ENCODE data around the gene KCNJ13.
A peak's percentile ranks its signal among the peaks of the same experiment; 100 is the strongest.

KCNJ13 gene

DNA sequence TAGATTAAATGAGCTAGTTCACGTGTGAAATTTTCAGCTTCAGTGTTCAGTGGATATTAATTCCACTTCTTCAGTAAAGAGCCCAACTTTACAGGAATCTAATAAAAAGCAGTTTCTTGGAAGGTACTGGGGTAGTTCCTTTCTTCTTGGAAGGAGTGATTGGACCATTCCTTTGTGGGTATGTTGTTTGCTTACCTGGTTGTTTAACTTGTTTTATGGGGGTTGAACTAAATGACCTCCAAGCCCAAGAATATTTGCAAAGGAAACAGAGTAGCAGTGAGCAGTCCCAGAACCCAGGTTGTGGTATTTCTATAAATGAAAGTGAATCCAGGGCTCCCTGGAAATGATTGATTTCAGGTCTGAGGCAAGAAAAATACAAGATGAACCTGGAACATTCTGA is 31.4 kb downstream of the KCNJ13 start:
- H3K36me3 ChIP-seq (ENCODE audit: low read depth): peaks cover 38% of the 10 kb centered on the region
- H3K27ac ChIP-seq (ENCODE audit: poor library complexity, severe bottlenecking): no peak overlapping the region
- no peak for ATAC-seq (ENCODE audit: low read depth)
- H3K9me3 ChIP-seq (ENCODE audit: severe bottlenecking): no peaks in the 10 kb centered on the region
- no peaks in the 10 kb centered on the region for H3K4me1 ChIP-seq (ENCODE audit: insufficient read depth, poor library complexity, severe bottlenecking)
- no peaks in the 10 kb centered on the region for H3K27me3 ChIP-seq (ENCODE audit: insufficient read depth, poor library complexity, severe bottlenecking)
- no peak overlapping the region for H3K4me3 ChIP-seq (ENCODE audit: severe bottlenecking)
- TF ChIP-seq, protein P1, sequence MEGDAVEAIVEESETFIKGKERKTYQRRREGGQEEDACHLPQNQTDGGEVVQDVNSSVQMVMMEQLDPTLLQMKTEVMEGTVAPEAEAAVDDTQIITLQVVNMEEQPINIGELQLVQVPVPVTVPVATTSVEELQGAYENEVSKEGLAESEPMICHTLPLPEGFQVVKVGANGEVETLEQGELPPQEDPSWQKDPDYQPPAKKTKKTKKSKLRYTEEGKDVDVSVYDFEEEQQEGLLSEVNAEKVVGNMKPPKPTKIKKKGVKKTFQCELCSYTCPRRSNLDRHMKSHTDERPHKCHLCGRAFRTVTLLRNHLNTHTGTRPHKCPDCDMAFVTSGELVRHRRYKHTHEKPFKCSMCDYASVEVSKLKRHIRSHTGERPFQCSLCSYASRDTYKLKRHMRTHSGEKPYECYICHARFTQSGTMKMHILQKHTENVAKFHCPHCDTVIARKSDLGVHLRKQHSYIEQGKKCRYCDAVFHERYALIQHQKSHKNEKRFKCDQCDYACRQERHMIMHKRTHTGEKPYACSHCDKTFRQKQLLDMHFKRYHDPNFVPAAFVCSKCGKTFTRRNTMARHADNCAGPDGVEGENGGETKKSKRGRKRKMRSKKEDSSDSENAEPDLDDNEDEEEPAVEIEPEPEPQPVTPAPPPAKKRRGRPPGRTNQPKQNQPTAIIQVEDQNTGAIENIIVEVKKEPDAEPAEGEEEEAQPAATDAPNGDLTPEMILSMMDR (IDR thresholded peaks at IDR 0.05; ENCODE audit: poor library complexity, severe bottlenecking): no peak
- DNase-seq (ENCODE audit: low spot score): no peak

DNA sequence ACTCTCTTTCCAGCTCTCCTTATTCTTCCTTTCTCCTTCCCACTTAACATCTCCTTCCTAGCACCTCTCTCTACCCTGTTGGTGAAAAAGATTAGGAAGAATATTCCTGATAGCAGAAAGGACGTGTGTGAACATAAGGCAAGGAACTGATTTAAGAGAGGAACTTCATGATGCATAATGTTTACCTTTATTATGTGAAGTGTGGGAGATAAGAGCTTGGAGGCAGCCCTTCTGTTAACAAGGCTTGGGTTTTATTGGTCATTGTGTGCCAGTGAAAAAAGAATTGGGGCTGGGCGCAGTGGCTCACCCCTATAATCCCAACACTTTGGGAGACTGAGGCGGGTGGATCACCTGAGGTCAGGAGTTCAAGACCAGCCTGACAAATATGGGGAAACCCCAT is 34.4 kb downstream of the KCNJ13 start:
- TF ChIP-seq, protein P1 (IDR thresholded peaks at IDR 0.05; ENCODE audit: poor library complexity, severe bottlenecking): no peak
- Histone ChIP-seq H3K27me3 (ENCODE audit: insufficient read depth, poor library complexity, severe bottlenecking) (no peaks in the 10 kb centered on the region), H3K36me3 (ENCODE audit: low read depth) (peaks cover 19% of the 10 kb centered on the region), H3K4me3 (ENCODE audit: severe bottlenecking) (no peak overlapping the region), H3K27ac (ENCODE audit: poor library complexity, severe bottlenecking) (no peak overlapping the region), H3K4me1 (ENCODE audit: insufficient read depth, poor library complexity, severe bottlenecking) (no peaks in the 10 kb centered on the region), H3K9me3 (ENCODE audit: severe bottlenecking) (no peaks in the 10 kb centered on the region)
- no peak for DNase-seq (ENCODE audit: low spot score)
- no peak for ATAC-seq (ENCODE audit: low read depth)

DNA sequence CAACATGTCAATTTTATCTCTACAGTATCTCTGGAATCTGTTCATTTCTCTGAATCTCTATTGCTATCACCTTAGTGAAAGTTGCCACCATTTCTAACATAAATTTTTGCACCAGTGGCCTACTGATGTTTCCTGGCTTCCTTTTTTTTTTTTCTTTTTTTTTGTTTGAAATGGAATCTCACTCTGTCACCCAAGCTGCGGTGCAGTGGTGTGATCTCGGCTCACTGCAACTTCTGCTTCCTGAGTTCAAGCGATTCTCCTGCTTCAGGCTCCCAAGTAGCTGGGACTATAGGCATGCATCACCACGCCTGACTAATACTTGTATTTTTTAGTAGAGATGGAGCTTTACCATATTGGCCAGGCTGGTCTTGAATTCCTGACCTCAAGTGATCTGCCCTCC is 35.1 kb downstream of the KCNJ13 start:
- no peak overlapping the region for H3K4me3 ChIP-seq (ENCODE audit: severe bottlenecking)
- H3K4me1 ChIP-seq (ENCODE audit: insufficient read depth, poor library complexity, severe bottlenecking): no peaks in the 10 kb centered on the region
- ATAC-seq (ENCODE audit: low read depth) (no peak), DNase-seq (ENCODE audit: low spot score) (no peak)
- H3K27me3 ChIP-seq (ENCODE audit: insufficient read depth, poor library complexity, severe bottlenecking): no peaks in the 10 kb centered on the region
- no peaks in the 10 kb centered on the region for H3K9me3 ChIP-seq (ENCODE audit: severe bottlenecking)
- H3K36me3 ChIP-seq (ENCODE audit: low read depth): peaks cover 19% of the 10 kb centered on the region
- TF ChIP-seq, protein P1 (IDR thresholded peaks at IDR 0.05; ENCODE audit: poor library complexity, severe bottlenecking): no peak
- no peak overlapping the region for H3K27ac ChIP-seq (ENCODE audit: poor library complexity, severe bottlenecking)

DNA sequence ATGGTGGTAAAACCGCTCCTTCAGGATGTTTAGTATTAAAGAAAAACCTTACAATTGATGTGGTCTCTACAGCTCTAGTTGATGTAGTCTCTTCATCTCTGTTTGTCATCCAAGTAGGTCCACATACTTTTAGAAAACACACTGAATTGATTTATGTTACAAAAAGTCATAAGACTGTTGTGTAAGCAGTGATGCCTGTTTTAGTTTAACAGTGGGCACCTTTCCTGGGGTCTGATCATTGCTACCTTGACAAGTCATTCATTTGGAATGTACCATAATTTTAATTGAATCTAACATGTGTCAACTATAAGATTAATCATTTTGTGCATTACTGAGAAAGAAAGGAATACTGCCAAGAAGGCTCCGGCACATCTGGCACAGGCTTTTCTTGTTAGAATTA is 44.9 kb downstream of the KCNJ13 start:
- no peak overlapping the region for H3K4me3 ChIP-seq (ENCODE audit: severe bottlenecking)
- peak overlapping the region; percentile 34 for H3K27ac ChIP-seq (ENCODE audit: poor library complexity, severe bottlenecking)
- H3K4me1 ChIP-seq (ENCODE audit: insufficient read depth, poor library complexity, severe bottlenecking): peaks cover 11% of the 10 kb centered on the region
- no peaks in the 10 kb centered on the region for H3K9me3 ChIP-seq (ENCODE audit: severe bottlenecking)
- DNase-seq (ENCODE audit: low spot score): no peak
- TF ChIP-seq, protein P1 (IDR thresholded peaks at IDR 0.05; ENCODE audit: poor library complexity, severe bottlenecking): no peak
- peak; percentile 50; the same call in 2 of the 3 replicates for ATAC-seq (ENCODE audit: low read depth)
- H3K36me3 ChIP-seq (ENCODE audit: low read depth): peaks cover 67% of the 10 kb centered on the region
- H3K27me3 ChIP-seq (ENCODE audit: insufficient read depth, poor library complexity, severe bottlenecking): no peaks in the 10 kb centered on the region

DNA sequence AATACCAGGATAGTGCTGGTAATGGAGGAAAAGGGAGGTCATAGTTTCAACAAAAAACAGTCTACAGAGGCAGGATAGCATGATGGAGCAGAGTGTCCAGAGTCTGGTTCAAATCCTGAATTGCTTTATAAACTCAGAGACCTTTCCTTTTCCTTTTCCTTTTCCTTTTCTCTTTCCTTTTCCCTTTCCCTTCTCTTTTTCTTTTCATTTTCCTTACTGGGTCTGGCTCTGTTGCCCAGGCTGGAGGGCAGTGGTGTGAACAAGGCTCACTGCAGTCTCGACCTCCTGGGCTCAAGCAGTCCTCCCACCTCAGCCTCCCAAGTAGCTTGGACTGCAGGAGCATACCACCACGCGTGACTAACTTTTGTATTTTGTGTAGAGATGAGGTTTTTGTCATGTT is 47.6 kb downstream of the KCNJ13 start:
- H3K36me3 ChIP-seq (ENCODE audit: low read depth): peaks cover 67% of the 10 kb centered on the region
- no peaks in the 10 kb centered on the region for H3K27me3 ChIP-seq (ENCODE audit: insufficient read depth, poor library complexity, severe bottlenecking)
- no peaks in the 10 kb centered on the region for H3K9me3 ChIP-seq (ENCODE audit: severe bottlenecking)
- ATAC-seq (ENCODE audit: low read depth) (no peak), DNase-seq (ENCODE audit: low spot score) (no peak)
- no peak overlapping the region for H3K27ac ChIP-seq (ENCODE audit: poor library complexity, severe bottlenecking)
- H3K4me1 ChIP-seq (ENCODE audit: insufficient read depth, poor library complexity, severe bottlenecking): peaks cover 11% of the 10 kb centered on the region
- TF ChIP-seq, protein P1 (IDR thresholded peaks at IDR 0.05; ENCODE audit: poor library complexity, severe bottlenecking): no peak
- H3K4me3 ChIP-seq (ENCODE audit: severe bottlenecking): no peak overlapping the region

All from RWPE2 (cell line).